Endothelial cell (in vitro differentiated cells): ENCODE measurements around the gene USP7. TPM values are rescaled to one million over a fixed set of nuclear protein-coding genes. Genes with fewer than 3 reads are reported as not detected.

ENCODE experiments used
- DNase-seq: peaks from one replicate; pipeline ENCODE4 v3.0.0; 2021; ENCODE audit warnings: low spot score
- H3K27ac Mint-ChIP-seq: one replicate; pipeline ENCODE4 v1.8.0; 2021; ENCODE audit warnings: mixed read lengths, inconsistent platforms; ENCODE audit not compliant: unreplicated experiment
- H3K27me3 Mint-ChIP-seq: one replicate; pipeline ENCODE4 v1.8.0; 2021; ENCODE audit warnings: mild to moderate bottlenecking, moderate library complexity, mixed read lengths, inconsistent platforms; ENCODE audit not compliant: unreplicated experiment
- H3K36me3 Mint-ChIP-seq: one replicate; pipeline ENCODE4 v1.8.0; 2021; ENCODE audit warnings: mild to moderate bottlenecking, low read depth, mixed read lengths, inconsistent platforms; ENCODE audit not compliant: unreplicated experiment
- H3K4me1 Mint-ChIP-seq: one replicate; pipeline ENCODE4 v1.8.0; 2021; ENCODE audit warnings: mild to moderate bottlenecking, mixed read lengths, inconsistent platforms; ENCODE audit not compliant: unreplicated experiment
- H3K4me3 Mint-ChIP-seq: one replicate; pipeline ENCODE4 v1.8.0; 2021; ENCODE audit warnings: mild to moderate bottlenecking, mixed read lengths, inconsistent platforms; ENCODE audit not compliant: unreplicated experiment
- H3K9me3 Mint-ChIP-seq: one replicate; pipeline ENCODE4 v1.8.0; 2021; ENCODE audit warnings: mixed read lengths, inconsistent platforms; ENCODE audit not compliant: unreplicated experiment
- CTCF ChIP-seq: fragments of 200-600 bp; sonication (generic); IDR thresholded peaks from one replicate; pipeline ENCODE4 v1.5.0; 2021; ENCODE audit warnings: antibody characterized with exemption; ENCODE audit not compliant: unreplicated experiment
- total RNA-seq: library from RNA; stranded (reverse); fragmentation: NEBNext Ultra II Directional; extraction: Animal tissue kit (Norgen Biotek cat#: 25700); gene quantifications from one replicate; pipeline ENCODE4 v1.2.1, GENCODE V29; 2021; ENCODE audit not compliant: unreplicated experiment

The USP7 gene
- total RNA-seq, 1 donor from 2014 or later = 122 TPM

- Mint-ChIP-seq H3K9me3 (no peaks in the 10 kb centered on the region), H3K27me3 (peaks cover 4% of the 10 kb centered on the region), H3K27ac (no peak overlapping the region), H3K36me3 (peaks cover 42% of the 10 kb centered on the region), H3K4me3 (no peak overlapping the region), H3K4me1 (peaks cover 4% of the 10 kb centered on the region)
- no peak for DNase-seq
- no peak for TF ChIP-seq CTCF
Observed at GRCh38 chr16:8905168-8905762, 58.4 kb downstream of the USP7 start.

DNA sequence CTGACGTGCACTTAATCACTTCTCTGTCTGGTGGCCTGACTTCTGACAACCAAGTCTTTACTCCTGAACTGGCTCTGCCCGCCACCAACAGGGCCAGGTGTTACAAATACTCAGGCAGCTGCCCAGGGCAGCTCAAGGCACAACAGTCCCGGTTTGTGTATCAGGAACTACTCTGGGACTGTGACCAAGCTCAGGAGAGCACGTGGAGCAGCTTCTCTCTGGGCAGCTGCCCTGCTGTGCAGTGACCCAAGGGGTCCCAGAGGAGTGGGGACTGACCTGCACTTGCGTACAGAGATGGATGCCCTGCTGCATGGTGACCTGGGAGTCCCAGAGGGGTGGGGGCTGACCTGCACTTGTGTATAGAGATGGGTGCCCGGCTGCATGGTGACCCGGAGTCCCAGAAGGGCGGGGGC, 59.7 kb downstream of the USP7 start:
- Mint-ChIP-seq H3K36me3 (peaks cover 38% of the 10 kb centered on the region), H3K4me1 (peaks cover 4% of the 10 kb centered on the region), H3K9me3 (no peaks in the 10 kb centered on the region), H3K27ac (no peak overlapping the region), H3K4me3 (no peak overlapping the region), H3K27me3 (peaks cover 4% of the 10 kb centered on the region)
- no peak for TF ChIP-seq CTCF
- DNase-seq = no peak

GRCh38 chr16:8903004-8903403, 60.7 kb downstream of the USP7 start:
- no peak for TF ChIP-seq CTCF
- H3K9me3 Mint-ChIP-seq = no peaks in the 10 kb centered on the region
- no peak for DNase-seq
- no peak overlapping the region for H3K4me3 Mint-ChIP-seq
- H3K27me3 Mint-ChIP-seq = peaks cover 3% of the 10 kb centered on the region
- H3K36me3 Mint-ChIP-seq = peaks cover 44% of the 10 kb centered on the region
- no peak overlapping the region for H3K27ac Mint-ChIP-seq
- peaks cover 4% of the 10 kb centered on the region for H3K4me1 Mint-ChIP-seq

DNA sequence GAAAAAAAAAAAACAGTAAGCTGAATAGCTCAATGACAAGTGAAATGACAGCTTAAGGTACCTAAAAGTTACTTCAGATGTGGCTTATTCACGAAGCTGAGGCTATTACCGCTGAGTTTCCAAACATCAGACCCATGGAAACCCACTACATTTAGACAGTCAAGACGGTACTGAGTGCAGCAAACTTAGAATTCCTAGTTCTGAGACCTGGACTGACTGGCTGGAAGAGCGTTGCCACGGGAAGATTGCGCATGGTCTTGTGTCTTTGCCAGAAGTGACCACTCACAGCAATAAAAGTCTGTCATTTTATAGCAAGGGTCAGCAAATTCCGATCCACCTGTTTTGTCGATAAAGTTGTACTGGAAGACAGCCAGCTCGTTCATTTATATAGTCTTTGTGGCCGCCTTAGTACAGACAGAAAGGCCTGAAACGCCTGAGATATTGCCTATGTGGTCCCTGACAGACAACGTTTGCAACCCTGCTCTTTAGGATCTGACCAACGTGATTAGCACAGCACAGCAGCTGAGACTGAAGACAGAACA, 62.3 kb downstream of the USP7 start:
- peaks cover 46% of the 10 kb centered on the region for H3K36me3 Mint-ChIP-seq
- H3K9me3 Mint-ChIP-seq = no peaks in the 10 kb centered on the region
- H3K27ac Mint-ChIP-seq = peak overlapping the region; percentile 21
- TF ChIP-seq CTCF = no peak
- peak overlapping the region; percentile 49 for H3K4me3 Mint-ChIP-seq
- H3K4me1 Mint-ChIP-seq = peaks cover 4% of the 10 kb centered on the region
- peaks cover 2% of the 10 kb centered on the region for H3K27me3 Mint-ChIP-seq
- no peak for DNase-seq

GRCh38 chr16:8900343-8900742, 63.4 kb downstream of the USP7 start:
- H3K27me3 Mint-ChIP-seq = peaks cover 2% of the 10 kb centered on the region
- DNase-seq = no peak
- H3K9me3 Mint-ChIP-seq = no peaks in the 10 kb centered on the region
- no peak overlapping the region for H3K4me3 Mint-ChIP-seq
- H3K27ac Mint-ChIP-seq = no peak overlapping the region
- peaks cover 4% of the 10 kb centered on the region for H3K4me1 Mint-ChIP-seq
- peaks cover 44% of the 10 kb centered on the region for H3K36me3 Mint-ChIP-seq
- no peak for TF ChIP-seq CTCF
